DOHH2 (cell line): ENCODE measurements around the gene DERA.

Source experiments
- CTCF ChIP-seq: fragments of 200-600 bp; sonication (generic); IDR thresholded peaks from one replicate; pipeline ENCODE4 v1.5.1; 2014; ENCODE audit warnings: antibody characterized with exemption, mild to moderate bottlenecking, low read depth, low read length; ENCODE audit not compliant: poor library complexity, severe bottlenecking
- EZH2phosphoT487 ChIP-seq: fragments of 200-600 bp; sonication (generic); IDR thresholded peaks from 2 replicates; pipeline ENCODE4 v1.6.1; 2017; ENCODE audit warnings: borderline replicate concordance, mild to moderate bottlenecking, antibody characterized with exemption, low read length, moderate library complexity, mixed read lengths

- TF ChIP-seq CTCF: no peak
- TF ChIP-seq EZH2phosphoT487: no peak
These were observed 145.8 kb downstream of the DERA start for GRCh38 chr12:16056910-16057309.
